Limb (tissue), 2 donors: ENCODE results near the gene ECSIT.

ENCODE experiments used
- DNase-seq, 2 donors: peaks; one replicate each; pipeline ENCODE4 v3.0.0-alpha.2; 2016; ENCODE audit errors: extremely low spot score in 2 of 2

The ECSIT gene

GRCh38 chr19:11504502-11505031, 24.4 kb downstream of the ECSIT start:
- DNase-seq, result no peak

- DNase-seq, result no peak
Observed at GRCh38 chr19:11499890-11500420, 29.0 kb downstream of the ECSIT start.

GRCh38 chr19:11499220-11499726, 29.7 kb downstream of the ECSIT start:
- no peak for DNase-seq

- DNase-seq, result peak in 1 of 2 donors; percentile 70
Observed at GRCh38 chr19:11496391-11497163, 32.4 kb downstream of the ECSIT start.

GRCh38 chr19:11495885-11496284, 33.0 kb downstream of the ECSIT start:
- no peak for DNase-seq

GRCh38 chr19:11495481-11495880, 33.5 kb downstream of the ECSIT start:
- DNase-seq, result no peak

- no peak for DNase-seq
Observed at GRCh38 chr19:11494634-11495285, 34.2 kb downstream of the ECSIT start.

- no peak for DNase-seq
Observed at GRCh38 chr19:11489378-11489777, 39.6 kb downstream of the ECSIT start.

- no peak for DNase-seq
Observed at GRCh38 chr19:11486661-11487503, 42.1 kb downstream of the ECSIT start.

- DNase-seq, result no peak
Observed at GRCh38 chr19:11485245-11485837, 43.6 kb downstream of the ECSIT start.

- DNase-seq, result no peak
Observed at GRCh38 chr19:11483366-11484111, 45.4 kb downstream of the ECSIT start.

GRCh38 chr19:11482384-11483050, 46.4 kb downstream of the ECSIT start:
- DNase-seq, result peak; percentile 56 to 86

- peak; percentile 47 to 80 for DNase-seq
Observed at GRCh38 chr19:11481534-11482383, 47.2 kb downstream of the ECSIT start.

GRCh38 chr19:11480715-11481533, 48.0 kb downstream of the ECSIT start, which contains the start of gene ELAVL3:
Gene ELAVL3 (minus strand): TSS chr19:11481046. CDS start chr19:11480608, 438 bp downstream.
- DNase-seq, result peak in 1 of 2 donors; percentile 79

- DNase-seq, result peak in 1 of 2 donors; percentile 53
Observed at GRCh38 chr19:11479898-11480714, 48.8 kb downstream of the ECSIT start.

GRCh38 chr19:11479090-11479897, 49.6 kb downstream of the ECSIT start:
- peak in 1 of 2 donors; percentile 81 for DNase-seq
